OCI-LY1 (cell line): Measurements from ENCODE around the gene SGPP1.

Experiments used
- H2AFZ ChIP-seq: fragments of 200-600 bp; sonication (generic), shearing (Covaris generic); 2 replicates; pipeline ENCODE4 v1.6.0; 2014; ENCODE audit warnings: antibody characterized with exemption, mild to moderate bottlenecking, low read length
- H3F3A ChIP-seq: fragments of 200-600 bp; sonication (generic), shearing (Covaris generic); 2 replicates; pipeline ENCODE4 v1.6.0; 2014; ENCODE audit warnings: mild to moderate bottlenecking, antibody characterized with exemption, low read length, moderate library complexity; ENCODE audit not compliant: insufficient read depth
- H3K27ac ChIP-seq: fragments of 200-600 bp; sonication (generic); 2 replicates; pipeline ENCODE4 v1.5.1; 2014; ENCODE audit warnings: low read length, mixed run types, mild to moderate bottlenecking, low read depth; ENCODE audit not compliant: poor library complexity, severe bottlenecking
- H3K27me3 ChIP-seq: fragments of 200-600 bp; sonication (generic); 2 replicates; pipeline ENCODE4 v1.6.0; 2014; ENCODE audit warnings: antibody characterized with exemption, mild to moderate bottlenecking, low read length, moderate library complexity; ENCODE audit not compliant: insufficient read depth
- H3K36me3 ChIP-seq: fragments of 200-600 bp; sonication (generic); 2 replicates; pipeline ENCODE4 v1.6.1; 2014; ENCODE audit warnings: mild to moderate bottlenecking, antibody characterized with exemption, low read length, moderate library complexity, mixed read lengths; ENCODE audit not compliant: insufficient read depth
- H3K4me1 ChIP-seq: fragments of 200-600 bp; sonication (generic); 2 replicates; pipeline ENCODE4 v1.5.1; 2014; ENCODE audit warnings: mild to moderate bottlenecking, low read length, moderate library complexity; ENCODE audit not compliant: insufficient read depth, severe bottlenecking
- H3K4me2 ChIP-seq: fragments of 200-600 bp; sonication (generic), shearing (Covaris generic); 2 replicates; pipeline ENCODE4 v1.6.1; 2014; ENCODE audit warnings: low read length
- H3K4me3 ChIP-seq: fragments of 200-600 bp; sonication (generic); 2 replicates; pipeline ENCODE4 v1.5.1; 2014; ENCODE audit warnings: low read length, low read depth, mild to moderate bottlenecking, mixed read lengths; ENCODE audit not compliant: poor library complexity, severe bottlenecking
- H3K79me2 ChIP-seq: fragments of 200-600 bp; shearing (Covaris generic); 2 replicates; pipeline ENCODE4 v1.6.1; 2016; ENCODE audit warnings: mixed run types, low read length, mixed read lengths; ENCODE audit not compliant: insufficient read depth
- H3K9ac ChIP-seq: fragments of 200-600 bp; sonication (generic), shearing (Covaris generic); 2 replicates; pipeline ENCODE4 v1.6.1; 2014; ENCODE audit warnings: mild to moderate bottlenecking, low read length, mixed read lengths
- H3K9me2 ChIP-seq: fragments of 200-600 bp; sonication (generic), shearing (Covaris generic); 2 replicates; pipeline ENCODE4 v1.6.1; 2014; ENCODE audit warnings: low read depth, mild to moderate bottlenecking, low read length, mixed read lengths
- H3K9me3 ChIP-seq: fragments of 200-600 bp; shearing (Covaris generic); 2 replicates; pipeline ENCODE4 v1.6.1; 2014; ENCODE audit warnings: low read length, mixed read lengths
- H4K20me1 ChIP-seq: fragments of 200-600 bp; sonication (generic), shearing (Covaris generic); 2 replicates; pipeline ENCODE4 v1.6.0; 2016; ENCODE audit warnings: mild to moderate bottlenecking, low read length; ENCODE audit not compliant: insufficient read depth
- EZH2 ChIP-seq: fragments of 200-600 bp; sonication (generic), shearing (Covaris generic); IDR thresholded peaks from 2 replicates; pipeline ENCODE4 v1.8.0; 2017; ENCODE audit warnings: borderline replicate concordance, mixed run types, mild to moderate bottlenecking, antibody characterized with exemption, low read length, moderate library complexity, mixed read lengths
- TF ChIP-seq, protein P1 (sequence below): fragments of 200-600 bp; sonication (generic), shearing (Covaris generic); IDR thresholded peaks from 2 replicates; pipeline ENCODE4 v1.5.1; 2017; ENCODE audit warnings: mild to moderate bottlenecking, antibody characterized with exemption, low read length, moderate library complexity, mixed read lengths

The SGPP1 gene

DNA sequence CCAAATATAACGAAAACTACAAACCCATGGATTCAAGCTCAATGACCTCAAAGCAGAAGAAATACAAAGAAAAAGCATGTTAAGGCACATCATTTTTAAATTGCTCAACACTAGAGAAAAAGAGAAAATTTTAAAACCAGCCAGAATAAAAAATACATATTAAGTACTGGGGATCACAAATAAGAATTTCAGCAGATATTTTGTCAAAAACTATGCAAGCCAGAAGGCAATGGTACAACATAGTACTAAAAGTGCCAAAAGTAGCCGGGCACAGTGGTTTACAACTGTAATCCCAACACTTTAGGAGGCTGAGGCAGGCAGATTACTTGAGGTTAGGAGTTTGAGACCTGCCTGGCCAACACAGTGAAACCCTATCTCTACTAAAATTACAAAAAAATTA is 10.2 kb downstream of the SGPP1 start:
- Histone ChIP-seq H3K27me3 (no peaks in the 10 kb centered on the region), H2AFZ (no peak overlapping the region), H3K4me2 (no peak overlapping the region), H3K79me2 (peaks cover 89% of the 10 kb centered on the region), H3K36me3 (peaks cover 85% of the 10 kb centered on the region), H3F3A (no peaks in the 10 kb centered on the region), H4K20me1 (no peaks in the 10 kb centered on the region), H3K9ac (no peak overlapping the region), H3K9me3 (peaks cover 15% of the 10 kb centered on the region), H3K27ac (no peak overlapping the region), H3K4me3 (no peak overlapping the region), H3K4me1 (peaks cover 6% of the 10 kb centered on the region), H3K9me2 (no peaks in the 10 kb centered on the region)
- TF ChIP-seq, protein P1, sequence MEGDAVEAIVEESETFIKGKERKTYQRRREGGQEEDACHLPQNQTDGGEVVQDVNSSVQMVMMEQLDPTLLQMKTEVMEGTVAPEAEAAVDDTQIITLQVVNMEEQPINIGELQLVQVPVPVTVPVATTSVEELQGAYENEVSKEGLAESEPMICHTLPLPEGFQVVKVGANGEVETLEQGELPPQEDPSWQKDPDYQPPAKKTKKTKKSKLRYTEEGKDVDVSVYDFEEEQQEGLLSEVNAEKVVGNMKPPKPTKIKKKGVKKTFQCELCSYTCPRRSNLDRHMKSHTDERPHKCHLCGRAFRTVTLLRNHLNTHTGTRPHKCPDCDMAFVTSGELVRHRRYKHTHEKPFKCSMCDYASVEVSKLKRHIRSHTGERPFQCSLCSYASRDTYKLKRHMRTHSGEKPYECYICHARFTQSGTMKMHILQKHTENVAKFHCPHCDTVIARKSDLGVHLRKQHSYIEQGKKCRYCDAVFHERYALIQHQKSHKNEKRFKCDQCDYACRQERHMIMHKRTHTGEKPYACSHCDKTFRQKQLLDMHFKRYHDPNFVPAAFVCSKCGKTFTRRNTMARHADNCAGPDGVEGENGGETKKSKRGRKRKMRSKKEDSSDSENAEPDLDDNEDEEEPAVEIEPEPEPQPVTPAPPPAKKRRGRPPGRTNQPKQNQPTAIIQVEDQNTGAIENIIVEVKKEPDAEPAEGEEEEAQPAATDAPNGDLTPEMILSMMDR, result no peak
- no peak for TF ChIP-seq EZH2

DNA sequence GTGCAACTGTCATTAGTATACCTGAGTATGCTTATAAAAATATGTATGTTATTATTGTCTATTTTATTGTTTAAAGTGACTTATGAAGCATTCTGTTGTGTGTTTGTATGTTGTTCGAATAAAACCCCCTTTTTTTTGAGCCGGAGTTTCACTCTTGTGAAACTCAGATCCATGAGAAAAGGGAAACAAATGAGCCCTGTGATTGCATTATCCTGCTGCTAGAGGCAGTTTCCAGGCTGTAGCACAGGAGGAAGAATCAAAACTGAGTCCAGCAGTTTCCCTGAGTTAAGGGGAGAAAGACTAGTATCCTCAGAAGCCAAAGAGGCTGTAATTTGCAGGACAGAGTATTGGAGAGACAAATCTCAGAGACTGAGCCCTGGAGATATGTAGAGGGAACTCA is 12.5 kb downstream of the SGPP1 start:
- no peak overlapping the region for H3K4me2 ChIP-seq
- no peaks in the 10 kb centered on the region for H4K20me1 ChIP-seq
- no peak overlapping the region for H2AFZ ChIP-seq
- H3K36me3 ChIP-seq, result peaks cover 75% of the 10 kb centered on the region
- no peaks in the 10 kb centered on the region for H3K27me3 ChIP-seq
- no peak overlapping the region for H3K9ac ChIP-seq
- peaks cover 89% of the 10 kb centered on the region for H3K79me2 ChIP-seq
- H3K4me3 ChIP-seq, result no peak overlapping the region
- H3K4me1 ChIP-seq, result peaks cover 16% of the 10 kb centered on the region
- no peak for TF ChIP-seq EZH2
- TF ChIP-seq, protein P1, result no peak
- no peaks in the 10 kb centered on the region for H3K9me2 ChIP-seq
- peaks cover 15% of the 10 kb centered on the region for H3K9me3 ChIP-seq
- H3F3A ChIP-seq, result no peaks in the 10 kb centered on the region
- H3K27ac ChIP-seq, result no peak overlapping the region

DNA sequence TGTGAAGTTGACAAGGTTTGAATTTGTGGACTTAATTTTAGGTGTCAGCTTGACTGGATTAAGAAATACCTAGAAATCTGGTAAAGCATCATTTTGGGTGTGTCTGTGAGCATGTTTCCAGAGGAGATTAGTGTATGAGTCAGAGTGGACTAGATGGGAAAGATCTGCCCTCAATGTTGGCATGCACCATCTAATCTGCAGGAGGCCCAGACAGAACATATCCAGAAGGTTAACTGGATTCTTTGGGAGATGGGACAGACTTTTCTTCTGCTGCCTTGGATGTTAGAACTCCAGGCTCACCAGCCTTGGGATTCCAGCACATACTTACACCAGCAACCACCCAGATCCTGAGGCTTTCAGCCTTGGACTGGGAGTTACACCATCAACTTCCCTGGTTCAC is 14.1 kb downstream of the SGPP1 start:
- Histone ChIP-seq H3K9me3 (peaks cover 15% of the 10 kb centered on the region), H3K4me2 (no peak overlapping the region), H3K4me1 (peaks cover 29% of the 10 kb centered on the region), H3K9ac (no peak overlapping the region), H3K79me2 (peaks cover 91% of the 10 kb centered on the region), H3F3A (no peaks in the 10 kb centered on the region), H3K27ac (no peak overlapping the region), H4K20me1 (no peaks in the 10 kb centered on the region), H3K27me3 (no peaks in the 10 kb centered on the region), H3K36me3 (peaks cover 68% of the 10 kb centered on the region), H3K9me2 (no peaks in the 10 kb centered on the region), H3K4me3 (no peak overlapping the region), H2AFZ (no peak overlapping the region)
- TF ChIP-seq EZH2, result no peak
- TF ChIP-seq, protein P1, result no peak
